IMR-90 (cell line): ENCODE results near the gene PKD2L1. TPM values are rescaled to one million over a fixed set of nuclear protein-coding genes. Genes with fewer than 3 reads are reported as not detected.

Source experiments
- ATAC-seq: fragments of 200-7000 bp; cut with Tn5 transposase; 2 replicates; pipeline ENCODE4 v1.9.1; 2020; ENCODE audit warnings: low read depth, mild to moderate bottlenecking, moderate library complexity
- BruUV-seq: library from RNA; stranded (reverse); fragments of 400-500 nt; replicated peaks from 2 replicates; lab custom pipeline; 2021; lab: Mats Ljungman, UMichigan
- CTCF ChIA-PET: fragments of 300-600 bp; formaldehyde crosslinking; extraction: SDS; loops from one replicate; lab custom pipeline; 2021; ENCODE audit warnings: antibody characterized with exemption; lab: Yijun Ruan, JAX
- POLR2A ChIA-PET: fragments of 300-600 bp; sonication (Branson Sonifier 250); formaldehyde crosslinking; loops from one replicate; lab custom pipeline; 2022; ENCODE audit warnings: antibody characterized with exemption; ENCODE audit not compliant: unreplicated experiment; lab: Charles Lee
- DNase-seq: peaks from one replicate; pipeline ENCODE4 v3.0.0; 2013
- H2AFZ ChIP-seq: replicated peaks from 2 replicates; pipeline ENCODE3; 2013; ENCODE audit warnings: low read length, mild to moderate bottlenecking; ENCODE audit not compliant: poor library complexity
- H2AK5ac ChIP-seq: 2 replicates; pipeline ENCODE4 v1.6.1; 2013; ENCODE audit warnings: low read depth, low read length, inconsistent platforms
- H2AK9ac ChIP-seq: replicated peaks from 2 replicates; pipeline ENCODE3; 2013; ENCODE audit warnings: mild to moderate bottlenecking, low read depth, low read length, moderate library complexity; ENCODE audit not compliant: poor library complexity
- H2BK120ac ChIP-seq: 2 replicates; pipeline ENCODE4 v1.6.1; 2013; ENCODE audit warnings: low read depth, low read length, inconsistent platforms
- H2BK15ac ChIP-seq: 3 replicates; pipeline ENCODE4 v1.6.1; 2013; ENCODE audit warnings: low read depth, low read length, inconsistent platforms
- H2BK20ac ChIP-seq: 2 replicates; pipeline ENCODE4 v1.6.1; 2013; ENCODE audit warnings: low read depth, mild to moderate bottlenecking, inconsistent platforms, low read length, moderate library complexity
- H2BK5ac ChIP-seq: 2 replicates; pipeline ENCODE4 v1.6.1; 2013; ENCODE audit warnings: mild to moderate bottlenecking, low read depth, low read length, inconsistent platforms; ENCODE audit not compliant: poor library complexity, severe bottlenecking
- H3K14ac ChIP-seq: replicated peaks from 2 replicates; pipeline ENCODE4 v1.6.1; 2013; ENCODE audit warnings: low read depth, low read length, inconsistent platforms
- H3K18ac ChIP-seq: 2 replicates; pipeline ENCODE4 v1.6.1; 2013; ENCODE audit warnings: low read depth, low read length, control low read depth
- H3K23ac ChIP-seq: 2 replicates; pipeline ENCODE4 v1.6.1; 2013; ENCODE audit warnings: low read depth, low read length, inconsistent platforms
- H3K27ac ChIP-seq: 2 replicates; pipeline ENCODE4 v1.5.1; 2013; ENCODE audit warnings: mild to moderate bottlenecking, control low read depth, low read length; ENCODE audit not compliant: insufficient read depth
- H3K27me3 ChIP-seq: 2 replicates; pipeline ENCODE4 v1.6.1; 2013; ENCODE audit warnings: low read length; ENCODE audit not compliant: control insufficient read depth, insufficient read depth
- H3K36me3 ChIP-seq: 2 replicates; pipeline ENCODE4 v1.6.1; 2013; ENCODE audit warnings: low read length, mixed read lengths; ENCODE audit not compliant: control insufficient read depth, insufficient read depth
- H3K4ac ChIP-seq: 2 replicates; pipeline ENCODE4 v1.6.1; 2013; ENCODE audit warnings: low read depth, low read length, inconsistent platforms
- H3K4me1 ChIP-seq: 2 replicates; pipeline ENCODE4 v1.6.1; 2013; ENCODE audit warnings: low read length, mixed read lengths; ENCODE audit not compliant: control insufficient read depth, insufficient read depth
- H3K4me2 ChIP-seq: 2 replicates; pipeline ENCODE4 v1.6.1; 2013; ENCODE audit warnings: low read depth, mild to moderate bottlenecking, control low read depth, low read length, moderate library complexity
- H3K4me3 ChIP-seq: 2 replicates; pipeline ENCODE4 v1.5.1; 2013; ENCODE audit warnings: low read depth, mild to moderate bottlenecking, control low read depth, low read length, moderate library complexity; ENCODE audit not compliant: insufficient read depth
- H3K56ac ChIP-seq: 2 replicates; pipeline ENCODE4 v1.6.1; 2013; ENCODE audit warnings: low read length, inconsistent platforms; ENCODE audit not compliant: insufficient read depth; ENCODE audit errors: extremely low read depth
- H3K79me1 ChIP-seq, 2 experiments: 2 replicates each; pipeline ENCODE4 v1.6.1; 2013; ENCODE audit warnings: low read length in 2 of 2, inconsistent platforms in 1 of 2, low read depth in 1 of 2
- H3K9ac ChIP-seq: 2 replicates; pipeline ENCODE4 v1.6.1; 2013; ENCODE audit warnings: low read depth, low read length, control low read depth
- H3K9me1 ChIP-seq: 2 replicates; pipeline ENCODE4 v1.6.1; 2013; ENCODE audit warnings: low read length, inconsistent platforms; ENCODE audit not compliant: insufficient read depth
- H3K9me3 ChIP-seq: 2 replicates; pipeline ENCODE4 v1.6.1; 2013; ENCODE audit warnings: low read length; ENCODE audit not compliant: control insufficient read depth, insufficient read depth
- H4K20me1 ChIP-seq: 2 replicates; pipeline ENCODE4 v1.6.1; 2013; ENCODE audit warnings: low read length, inconsistent platforms; ENCODE audit not compliant: insufficient read depth
- H4K5ac ChIP-seq: 2 replicates; pipeline ENCODE4 v1.6.1; 2013; ENCODE audit warnings: mild to moderate bottlenecking, low read depth, low read length, control low read depth
- H4K8ac ChIP-seq, 2 experiments: 2 replicates each; pipeline ENCODE4 v1.6.1; 2013; ENCODE audit warnings: low read depth in 2 of 2, low read length in 2 of 2, control low read depth in 1 of 2, inconsistent platforms in 1 of 2
- H4K91ac ChIP-seq: 2 replicates; pipeline ENCODE4 v1.6.1; 2013; ENCODE audit warnings: low read depth, low read length, inconsistent platforms; ENCODE audit not compliant: insufficient read depth
- FOS ChIP-seq: fragments of 150-350 bp; IDR thresholded peaks from 2 replicates; pipeline ENCODE4 v1.6.1; 2016; ENCODE audit warnings: low read depth, low read length
- MAZ ChIP-seq: IDR thresholded peaks from 2 replicates; pipeline ENCODE4 v1.6.1; 2012; ENCODE audit warnings: low read depth, mild to moderate bottlenecking, low read length, improper control_type of control experiment, moderate library complexity, borderline replicate concordance
- NFE2L2 ChIP-seq: fragments of 150-350 bp; IDR thresholded peaks from 2 replicates; pipeline ENCODE4 v1.6.1; 2016; ENCODE audit warnings: low read depth, mild to moderate bottlenecking, low read length
- RFX5 ChIP-seq: IDR thresholded peaks from 2 replicates; pipeline ENCODE4 v1.8.0; 2012; ENCODE audit warnings: low read depth, mild to moderate bottlenecking, low read length, moderate library complexity
- USF2 ChIP-seq: fragments of 150-350 bp; IDR thresholded peaks from 2 replicates; pipeline ENCODE4 v1.6.1; 2017; ENCODE audit warnings: mild to moderate bottlenecking, antibody characterized with exemption, low read length, low read depth
- WGBS, 2 experiments: methylation state at CpG; one replicate each; pipeline versions ENCODE4 v1.1.5 to v1.1.7; 2013; ENCODE audit warnings: missing lambda C conversion rate in 2 of 2; ENCODE audit not compliant: insufficient read length in 1 of 2; ENCODE audit errors: extremely low coverage in 2 of 2; 5-methylcytosine and 5-hydroxymethylcytosine counted together
- dilution Hi-C: fragments of 300-500 bp; cut with HindIII; formaldehyde crosslinking; loops from one replicate; pipeline ENCODE4 v1.14.3; 2018; ENCODE audit warnings: low sequenced_read_pairs; ENCODE audit not compliant: unreplicated experiment
- in situ Hi-C: fragments of 300-500 bp; cut with MboI; formaldehyde crosslinking; loops from 3 replicates; pipeline ENCODE4 v1.14.3; 2019; ENCODE audit warnings: low sequenced_read_pairs, inconsistent platforms, mixed read lengths
- intact Hi-C: fragments of 100-400 bp; cut with micrococcal nuclease; formaldehyde crosslinking; loops from 2 replicates; pipeline ENCODE4 v1.10.0; 2022
- polyA plus RNA-seq, 3 experiments: library from polyadenylated mRNA; depleted of rRNA; stranded (reverse); fragments of >200 nt; gene quantifications; 2 replicates each; pipeline ENCODE4 v1.2.3, GENCODE V29; 2012; ENCODE audit warnings: low replicate concordance in 1 of 3
- total RNA-seq: library from RNA; depleted of rRNA; stranded (reverse); fragments of >200 nt; gene quantifications from 2 replicates; pipeline ENCODE4 v1.2.3, GENCODE V29; 2012

Gene PKD2L1
- total and polyA plus RNA-seq, 2 of the 4 experiments (the other 2 are of a cell fraction) = not detected

- Histone ChIP-seq H4K5ac (no peak overlapping the region), H4K20me1 (peaks cover 13% of the 10 kb centered on the region; the same call in 1 of the 2 replicates), H3K4me1 (no peaks in the 10 kb centered on the region), H2AK9ac (no peak overlapping the region), H3K36me3 (peaks cover 71% of the 10 kb centered on the region), H3K4me2 (no peak overlapping the region), H3K14ac (no peak overlapping the region), H4K8ac (no peak overlapping the region), H3K9me1 (peaks cover 4% of the 10 kb centered on the region; the same call in 1 of the 2 replicates), H2BK20ac (no peak overlapping the region), H3K27me3 (no peaks in the 10 kb centered on the region), H2AFZ (no peak overlapping the region), H2BK120ac (no peak overlapping the region), H3K4me3 (no peak overlapping the region), H3K18ac (no peak overlapping the region), H3K9ac (no peak overlapping the region), H2BK5ac (no peak overlapping the region), H3K79me1 (peaks cover 0 to 22% of the 10 kb centered on the region in 2 experiments; a peak in 2 of 4 replicates), H3K27ac (no peak overlapping the region), H2BK15ac (no peak overlapping the region), H3K56ac (no peak overlapping the region), H3K23ac (no peak overlapping the region), H2AK5ac (no peak overlapping the region), H4K91ac (no peak overlapping the region), H3K4ac (no peak overlapping the region), H3K9me3 (no peaks in the 10 kb centered on the region)
- TF ChIP-seq USF2 (no peak), RFX5 (no peak), NFE2L2 (no peak), MAZ (no peak), FOS (no peak)
- ChIA-PET POLR2A (no interaction called here), CTCF (no interaction called here)
- ATAC-seq (no peak), DNase-seq (no peak)
- intact Hi-C loops = no loop called here
- WGBS, 2 experiments = 100% methylated on average over 5 of the region's 14 CpGs; no CpG with 5 or more reads in 1 of the 2 experiments
- dilution Hi-C loops = no loop called here
- in situ Hi-C loops = no loop called here
- no TSS peak for BruUV-seq
Measured at GRCh38 chr10:100356067-100357017, 26.3 kb upstream of the PKD2L1 start.
